Fibroblast of the aortic adventitia (primary cell): ENCODE measurements around the gene RSRC1. TPM values are rescaled to one million over a fixed set of nuclear protein-coding genes. Genes with fewer than 3 reads are reported as not detected.

ENCODE experiments used
- DNase-seq: peaks from one replicate; pipeline ENCODE4 v3.0.0-alpha.2; 2010; ENCODE audit warnings: low read depth
- H3K4me3 ChIP-seq: 2 replicates; pipeline ENCODE4 v1.5.1; 2011; ENCODE audit warnings: low read depth, mild to moderate bottlenecking, control low read depth, low read length, moderate library complexity
- total RNA-seq: library from RNA; depleted of rRNA; stranded (reverse); fragments of >200 nt; gene quantifications from 2 replicates; pipeline ENCODE4 v1.2.3, GENCODE V29; 2012; ENCODE audit warnings: low replicate concordance
- TF ChIP-seq, protein P1 (sequence below): IDR thresholded peaks from 2 replicates; pipeline ENCODE4 v1.5.1; 2011; ENCODE audit warnings: mild to moderate bottlenecking, low read length, control low read depth, inconsistent platforms; ENCODE audit not compliant: insufficient read depth

Gene RSRC1
- total RNA-seq, 1 donor: 45.8 TPM

DNA sequence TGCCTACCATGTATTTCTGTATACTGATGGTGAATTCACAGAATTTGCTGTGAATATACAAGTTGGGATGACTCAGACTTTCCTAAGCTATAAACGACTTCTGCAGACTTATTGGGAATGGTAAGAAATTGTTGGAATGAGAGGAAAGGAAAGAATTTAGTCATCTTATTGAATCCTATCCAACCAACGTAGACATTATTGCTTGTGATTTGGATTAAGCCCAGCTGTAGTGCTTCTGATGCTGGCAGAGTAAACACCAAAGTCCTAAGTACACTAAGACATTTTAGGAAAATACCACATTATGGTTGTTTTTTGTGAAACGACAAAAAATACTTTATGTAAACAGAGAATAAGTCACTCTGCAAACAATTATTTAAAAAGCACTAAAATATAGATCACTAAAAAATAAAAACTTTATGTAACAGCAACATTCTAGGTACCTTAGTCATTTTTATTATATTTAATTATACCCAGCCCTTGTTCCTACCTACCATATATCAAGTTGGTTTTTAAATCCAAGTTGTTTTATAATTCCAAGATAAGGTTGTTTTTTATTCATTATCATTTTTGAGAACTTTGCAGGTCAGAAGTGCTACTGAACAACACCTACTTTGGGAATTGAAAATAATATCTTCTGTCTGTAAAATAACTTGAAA lies 361.9 kb downstream of the RSRC1 start:
- no peak overlapping the region for H3K4me3 ChIP-seq
- TF ChIP-seq, protein P1, sequence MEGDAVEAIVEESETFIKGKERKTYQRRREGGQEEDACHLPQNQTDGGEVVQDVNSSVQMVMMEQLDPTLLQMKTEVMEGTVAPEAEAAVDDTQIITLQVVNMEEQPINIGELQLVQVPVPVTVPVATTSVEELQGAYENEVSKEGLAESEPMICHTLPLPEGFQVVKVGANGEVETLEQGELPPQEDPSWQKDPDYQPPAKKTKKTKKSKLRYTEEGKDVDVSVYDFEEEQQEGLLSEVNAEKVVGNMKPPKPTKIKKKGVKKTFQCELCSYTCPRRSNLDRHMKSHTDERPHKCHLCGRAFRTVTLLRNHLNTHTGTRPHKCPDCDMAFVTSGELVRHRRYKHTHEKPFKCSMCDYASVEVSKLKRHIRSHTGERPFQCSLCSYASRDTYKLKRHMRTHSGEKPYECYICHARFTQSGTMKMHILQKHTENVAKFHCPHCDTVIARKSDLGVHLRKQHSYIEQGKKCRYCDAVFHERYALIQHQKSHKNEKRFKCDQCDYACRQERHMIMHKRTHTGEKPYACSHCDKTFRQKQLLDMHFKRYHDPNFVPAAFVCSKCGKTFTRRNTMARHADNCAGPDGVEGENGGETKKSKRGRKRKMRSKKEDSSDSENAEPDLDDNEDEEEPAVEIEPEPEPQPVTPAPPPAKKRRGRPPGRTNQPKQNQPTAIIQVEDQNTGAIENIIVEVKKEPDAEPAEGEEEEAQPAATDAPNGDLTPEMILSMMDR: no peak
- DNase-seq: peak; percentile 96

GRCh38 chr3:158479051-158479450 lies 369.2 kb downstream of the RSRC1 start:
- no peak for DNase-seq
- TF ChIP-seq, protein P1: no peak
- H3K4me3 ChIP-seq: no peak overlapping the region

- no peak for DNase-seq
- H3K4me3 ChIP-seq: no peak overlapping the region
- TF ChIP-seq, protein P1: no peak
Measured at GRCh38 chr3:158483701-158484235, 373.9 kb downstream of the RSRC1 start.

DNA sequence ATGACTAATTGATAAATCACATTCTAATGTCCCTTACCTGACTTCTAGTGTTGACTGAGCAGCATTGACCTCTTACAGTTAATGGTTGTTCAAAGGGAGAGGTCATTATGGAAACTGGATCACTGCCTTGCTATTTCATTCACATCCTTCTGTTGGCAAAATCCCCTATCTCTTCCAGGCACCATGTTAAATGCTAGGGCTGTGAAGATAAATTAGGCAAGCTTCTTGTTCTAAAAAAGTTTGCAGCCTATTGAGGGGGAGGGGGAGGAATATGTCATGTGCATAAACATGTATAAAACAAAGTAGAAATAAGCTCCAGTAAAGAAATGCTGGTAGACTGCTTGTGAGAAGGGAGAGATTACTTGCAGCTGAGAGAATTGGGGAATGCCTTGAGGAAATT lies 376.3 kb downstream of the RSRC1 start:
- TF ChIP-seq, protein P1: no peak
- no peak overlapping the region for H3K4me3 ChIP-seq
- DNase-seq: no peak

- no peak overlapping the region for H3K4me3 ChIP-seq
- peak; percentile 6 for DNase-seq
- TF ChIP-seq, protein P1: no peak
Measured at GRCh38 chr3:158488670-158489069, 378.8 kb downstream of the RSRC1 start.

DNA sequence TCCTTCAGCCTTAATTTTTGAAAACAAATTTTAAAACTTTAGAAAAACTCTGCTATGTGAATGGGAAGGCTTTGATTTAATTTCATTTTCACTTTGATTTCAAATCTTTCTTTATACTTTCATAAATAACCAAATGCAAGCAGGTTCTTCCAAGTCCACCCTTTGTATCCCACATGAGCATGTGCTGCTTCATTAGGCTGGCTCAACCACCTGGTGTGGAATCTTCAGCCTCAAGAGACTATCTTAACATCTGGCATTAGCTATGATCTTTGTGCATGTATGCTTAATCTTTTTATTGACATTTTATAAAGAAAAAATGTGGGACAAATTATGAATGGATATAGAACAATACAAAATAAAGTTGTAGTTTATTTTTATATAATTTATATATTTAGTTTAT lies 379.3 kb downstream of the RSRC1 start:
- no peak for DNase-seq
- TF ChIP-seq, protein P1: no peak
- no peak overlapping the region for H3K4me3 ChIP-seq

GRCh38 chr3:158491968-158492367 lies 382.1 kb downstream of the RSRC1 start:
- H3K4me3 ChIP-seq: no peak overlapping the region
- DNase-seq: no peak
- TF ChIP-seq, protein P1: no peak
